ENCODE results near the gene GINS2.

GRCh38 chr16:85680352-85680944, 8.3 kb downstream of the GINS2 start:
- TF ChIP-seq EZH2phosphoT487 (IDR thresholded peaks at IDR 0.05; ENCODE audit: borderline replicate concordance) (no peak), CTCF (conservative IDR thresholded peaks at IDR 0.05; ENCODE audit: low read length) (no peak)
